ENCODE measurements around the gene ITGA3.

The ITGA3 gene

DNA sequence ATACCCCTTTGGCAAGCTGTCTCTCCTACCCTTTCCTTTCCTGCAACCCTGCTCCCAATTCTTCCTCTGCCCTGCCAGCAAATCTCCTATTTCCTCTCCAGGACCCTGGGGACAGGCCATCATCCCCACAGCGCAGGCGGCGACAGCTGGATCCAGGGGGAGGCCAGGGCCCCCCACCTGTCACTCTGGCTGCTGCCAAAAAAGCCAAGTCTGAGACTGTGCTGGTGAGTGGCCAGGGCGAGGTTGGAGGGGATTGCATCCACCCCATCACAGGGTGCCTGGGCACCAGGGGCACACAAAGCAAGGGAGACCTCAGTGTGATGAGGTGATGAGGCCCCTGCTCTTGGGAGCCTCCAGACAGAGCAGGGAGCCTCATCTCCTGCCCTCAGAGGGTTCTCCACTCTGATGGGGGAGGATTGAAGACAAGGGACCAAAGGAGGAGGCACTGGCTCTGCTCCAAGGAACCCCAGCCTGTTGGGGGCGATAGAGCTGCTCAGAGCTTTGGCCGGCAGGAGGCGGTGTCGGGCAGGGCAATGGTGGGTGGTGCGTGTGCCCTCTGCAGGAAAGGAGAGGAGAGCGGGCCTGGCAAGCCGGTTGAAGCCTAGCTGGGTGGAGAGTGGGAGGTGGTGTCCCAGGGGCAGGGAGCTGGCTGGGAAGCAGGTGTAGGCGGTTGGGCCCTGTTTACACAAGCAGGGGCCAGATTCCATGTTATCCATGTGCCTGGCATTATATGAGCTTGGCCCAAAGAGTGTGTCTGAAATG, 23.6 kb downstream of the ITGA3 start:
- H3K27ac ChIP-seq (ENCODE audit: low read length, poor library complexity, severe bottlenecking): peak overlapping the region; percentile 17
- no peaks in the 10 kb centered on the region for H3K27me3 ChIP-seq (ENCODE audit: control insufficient read depth in 1 of 2, insufficient read depth in 1 of 2, low read length in 2 of 2)
- peaks cover 80 to 89% of the 10 kb centered on the region in 2 experiments for H3K36me3 ChIP-seq (ENCODE audit: control insufficient read depth in 1 of 2, insufficient read depth in 2 of 2, low read depth in 1 of 2, low read length in 2 of 2)
- no peak overlapping the region for H2BK12ac ChIP-seq (ENCODE audit: low read length in 2 of 2)
- no peaks in the 10 kb centered on the region for H3K9me3 ChIP-seq (ENCODE audit: control insufficient read depth, low read length)
- no peak overlapping the region for H4K8ac ChIP-seq (ENCODE audit: low read length)
- no peak overlapping the region for H3K18ac ChIP-seq (ENCODE audit: low read depth in 1 of 2, low read length in 2 of 2)
- no peak overlapping the region for H3K23ac ChIP-seq (ENCODE audit: low read length in 2 of 2)
- H2AFZ ChIP-seq (ENCODE audit: low read depth, low read length): no peak overlapping the region
- no peak overlapping the region for H3K4me2 ChIP-seq (ENCODE audit: low read length, poor library complexity, severe bottlenecking)
- no peak overlapping the region for H3K9ac ChIP-seq (ENCODE audit: low read length)
- H3K4me3 ChIP-seq (ENCODE audit: insufficient read depth in 1 of 2, low read depth in 1 of 2, low read length in 2 of 2): no peak overlapping the region
- H2BK15ac ChIP-seq (ENCODE audit: low read depth, poor library complexity, severe bottlenecking): no peak overlapping the region
- H2BK120ac ChIP-seq (ENCODE audit: low read depth, low read length): no peak overlapping the region
- H2AK5ac ChIP-seq (ENCODE audit: low read length, severe bottlenecking): no peak overlapping the region
- no peak for DNase-seq
- WGBS: 87% methylated on average over 12 of the region's 12 CpGs
- H4K91ac ChIP-seq (ENCODE audit: low read length): no peak overlapping the region
- H3K79me1 ChIP-seq (replicated peaks; ENCODE audit: low read length, poor library complexity, severe bottlenecking): peaks cover 21% of the 10 kb centered on the region
- peaks cover 10% of the 10 kb centered on the region for H3K4me1 ChIP-seq (ENCODE audit: control insufficient read depth, insufficient read depth, low read depth, low read length)
- H3K4ac ChIP-seq (ENCODE audit: low read depth in 1 of 2, low read length in 2 of 2): no peak overlapping the region
- H2BK5ac ChIP-seq (ENCODE audit: low read depth, low read length, poor library complexity, severe bottlenecking): no peak overlapping the region
- no peak overlapping the region for H3K14ac ChIP-seq (ENCODE audit: low read length in 2 of 2)

DNA sequence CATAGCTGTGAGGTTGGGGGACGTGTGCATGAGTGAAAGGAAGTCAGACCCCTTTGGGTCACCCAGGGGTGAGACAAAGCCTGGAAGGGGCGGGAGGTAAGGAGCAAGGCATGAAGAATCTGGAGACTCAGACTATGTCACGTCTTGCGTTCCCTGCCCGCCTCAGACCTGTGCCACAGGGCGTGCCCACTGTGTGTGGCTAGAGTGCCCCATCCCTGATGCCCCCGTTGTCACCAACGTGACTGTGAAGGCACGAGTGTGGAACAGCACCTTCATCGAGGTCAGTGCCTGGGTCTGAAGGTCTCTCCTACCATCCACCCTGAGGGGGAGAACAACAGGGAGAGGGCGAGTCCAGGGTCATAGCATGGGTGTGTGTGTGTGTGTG, 24.2 kb downstream of the ITGA3 start:
- 99% methylated on average over 11 of the region's 11 CpGs for WGBS
- no peak for DNase-seq
- no peaks in the 10 kb centered on the region for H3K27me3 ChIP-seq (ENCODE audit: control insufficient read depth in 1 of 2, insufficient read depth in 1 of 2, low read length in 2 of 2)
- peak overlapping the region; percentile 22 for H4K8ac ChIP-seq (ENCODE audit: low read length)
- H3K14ac ChIP-seq (ENCODE audit: low read length in 2 of 2): no peak overlapping the region
- H3K9me3 ChIP-seq (ENCODE audit: control insufficient read depth, low read length): no peaks in the 10 kb centered on the region
- no peak overlapping the region for H2AFZ ChIP-seq (ENCODE audit: low read depth, low read length)
- peaks cover 21% of the 10 kb centered on the region for H3K79me1 ChIP-seq (replicated peaks; ENCODE audit: low read length, poor library complexity, severe bottlenecking)
- H2BK12ac ChIP-seq (ENCODE audit: low read length in 2 of 2): no peak overlapping the region
- H3K27ac ChIP-seq (ENCODE audit: low read length, poor library complexity, severe bottlenecking): no peak overlapping the region
- peak overlapping the region; percentile 35 for H4K91ac ChIP-seq (ENCODE audit: low read length)
- H2BK5ac ChIP-seq (ENCODE audit: low read depth, low read length, poor library complexity, severe bottlenecking): no peak overlapping the region
- peaks cover 81 to 86% of the 10 kb centered on the region in 2 experiments for H3K36me3 ChIP-seq (ENCODE audit: control insufficient read depth in 1 of 2, insufficient read depth in 2 of 2, low read depth in 1 of 2, low read length in 2 of 2)
- H3K23ac ChIP-seq (ENCODE audit: low read length in 2 of 2): no peak overlapping the region
- H3K4me2 ChIP-seq (ENCODE audit: low read length, poor library complexity, severe bottlenecking): no peak overlapping the region
- no peak overlapping the region for H3K4me3 ChIP-seq (ENCODE audit: insufficient read depth in 1 of 2, low read depth in 1 of 2, low read length in 2 of 2)
- H2BK15ac ChIP-seq (ENCODE audit: low read depth, poor library complexity, severe bottlenecking): peak overlapping the region; percentile 13
- H3K18ac ChIP-seq (ENCODE audit: low read depth in 1 of 2, low read length in 2 of 2): no peak overlapping the region
- no peak overlapping the region for H2AK5ac ChIP-seq (ENCODE audit: low read length, severe bottlenecking)
- H3K4ac ChIP-seq (ENCODE audit: low read depth in 1 of 2, low read length in 2 of 2): no peak overlapping the region
- peaks cover 9% of the 10 kb centered on the region for H3K4me1 ChIP-seq (ENCODE audit: control insufficient read depth, insufficient read depth, low read depth, low read length)
- H2BK120ac ChIP-seq (ENCODE audit: low read depth, low read length): no peak overlapping the region
- H3K9ac ChIP-seq (ENCODE audit: low read length): no peak overlapping the region

DNA sequence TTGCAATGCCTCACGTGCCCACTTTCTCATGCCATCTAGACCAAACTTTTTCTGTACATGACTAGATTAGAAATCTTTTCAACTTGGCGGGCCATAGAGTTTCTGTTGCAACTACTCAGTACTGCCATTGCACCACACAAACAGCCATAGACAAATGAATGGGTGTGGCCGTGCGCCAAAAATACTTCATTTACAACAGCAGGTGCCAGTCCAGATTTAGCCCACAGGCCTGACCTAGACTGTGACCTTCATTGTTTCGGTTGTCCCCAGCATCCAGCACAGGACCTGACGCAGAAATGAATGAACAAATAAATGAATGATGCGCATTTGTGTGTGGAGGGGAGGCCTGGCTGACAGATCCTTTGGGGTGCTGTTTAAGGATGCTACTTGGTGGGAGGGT, 24.9 kb downstream of the ITGA3 start:
- 96% methylated on average over 7 of the region's 7 CpGs for WGBS
- Histone ChIP-seq H2BK5ac (ENCODE audit: low read depth, low read length, poor library complexity, severe bottlenecking) (no peak overlapping the region), H2BK15ac (ENCODE audit: low read depth, poor library complexity, severe bottlenecking) (no peak overlapping the region), H3K36me3 (ENCODE audit: control insufficient read depth in 1 of 2, insufficient read depth in 2 of 2, low read depth in 1 of 2, low read length in 2 of 2) (peaks cover 77 to 79% of the 10 kb centered on the region in 2 experiments), H2BK12ac (ENCODE audit: low read length in 2 of 2) (no peak overlapping the region), H4K91ac (ENCODE audit: low read length) (no peak overlapping the region), H3K18ac (ENCODE audit: low read depth in 1 of 2, low read length in 2 of 2) (no peak overlapping the region), H3K4me2 (ENCODE audit: low read length, poor library complexity, severe bottlenecking) (no peak overlapping the region), H3K27me3 (ENCODE audit: control insufficient read depth in 1 of 2, insufficient read depth in 1 of 2, low read length in 2 of 2) (no peaks in the 10 kb centered on the region), H3K23ac (ENCODE audit: low read length in 2 of 2) (no peak overlapping the region), H3K9me3 (ENCODE audit: control insufficient read depth, low read length) (no peaks in the 10 kb centered on the region), H2AK5ac (ENCODE audit: low read length, severe bottlenecking) (no peak overlapping the region), H3K4ac (ENCODE audit: low read depth in 1 of 2, low read length in 2 of 2) (no peak overlapping the region), H3K9ac (ENCODE audit: low read length) (no peak overlapping the region), H4K8ac (ENCODE audit: low read length) (no peak overlapping the region), H3K27ac (ENCODE audit: low read length, poor library complexity, severe bottlenecking) (no peak overlapping the region), H2AFZ (ENCODE audit: low read depth, low read length) (no peak overlapping the region), H3K79me1 (replicated peaks; ENCODE audit: low read length, poor library complexity, severe bottlenecking) (peaks cover 21% of the 10 kb centered on the region), H3K14ac (ENCODE audit: low read length in 2 of 2) (no peak overlapping the region), H2BK120ac (ENCODE audit: low read depth, low read length) (no peak overlapping the region), H3K4me1 (ENCODE audit: control insufficient read depth, insufficient read depth, low read depth, low read length) (peaks cover 5% of the 10 kb centered on the region), H3K4me3 (ENCODE audit: insufficient read depth in 1 of 2, low read depth in 1 of 2, low read length in 2 of 2) (no peak overlapping the region)
- no peak for DNase-seq

DNA sequence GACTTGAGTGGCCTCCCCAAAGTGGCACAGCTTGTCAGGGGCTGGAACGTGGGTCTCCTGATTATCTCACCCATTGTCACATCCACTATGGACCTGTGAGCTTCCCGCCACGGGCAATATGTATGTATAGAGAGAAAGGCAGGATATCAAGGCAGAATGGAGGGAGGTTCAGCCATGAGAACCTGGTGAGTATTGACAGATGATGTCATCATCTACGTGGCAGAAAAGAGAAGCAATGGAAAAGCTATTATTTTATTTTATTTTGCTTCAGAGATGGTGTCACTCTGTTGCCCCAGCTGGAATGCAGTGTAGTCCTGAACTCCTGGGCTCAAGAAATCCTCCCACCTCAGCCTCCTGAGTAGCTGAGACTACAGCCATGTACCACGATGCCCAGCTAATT, 25.8 kb downstream of the ITGA3 start:
- Histone ChIP-seq H3K9ac (ENCODE audit: low read length) (no peak overlapping the region), H3K18ac (ENCODE audit: low read depth in 1 of 2, low read length in 2 of 2) (no peak overlapping the region), H3K14ac (ENCODE audit: low read length in 2 of 2) (no peak overlapping the region), H3K79me1 (replicated peaks; ENCODE audit: low read length, poor library complexity, severe bottlenecking) (peaks cover 19% of the 10 kb centered on the region), H4K8ac (ENCODE audit: low read length) (no peak overlapping the region), H2BK12ac (ENCODE audit: low read length in 2 of 2) (no peak overlapping the region), H2BK15ac (ENCODE audit: low read depth, poor library complexity, severe bottlenecking) (no peak overlapping the region), H4K91ac (ENCODE audit: low read length) (no peak overlapping the region), H3K36me3 (ENCODE audit: control insufficient read depth in 1 of 2, insufficient read depth in 2 of 2, low read depth in 1 of 2, low read length in 2 of 2) (peaks cover 71 to 72% of the 10 kb centered on the region in 2 experiments), H3K4me3 (ENCODE audit: insufficient read depth in 1 of 2, low read depth in 1 of 2, low read length in 2 of 2) (no peak overlapping the region), H2AK5ac (ENCODE audit: low read length, severe bottlenecking) (no peak overlapping the region), H3K4ac (ENCODE audit: low read depth in 1 of 2, low read length in 2 of 2) (no peak overlapping the region), H2BK5ac (ENCODE audit: low read depth, low read length, poor library complexity, severe bottlenecking) (no peak overlapping the region), H3K4me1 (ENCODE audit: control insufficient read depth, insufficient read depth, low read depth, low read length) (peaks cover 5% of the 10 kb centered on the region), H3K9me3 (ENCODE audit: control insufficient read depth, low read length) (no peaks in the 10 kb centered on the region), H2BK120ac (ENCODE audit: low read depth, low read length) (no peak overlapping the region), H3K27me3 (ENCODE audit: control insufficient read depth in 1 of 2, insufficient read depth in 1 of 2, low read length in 2 of 2) (no peaks in the 10 kb centered on the region), H3K4me2 (ENCODE audit: low read length, poor library complexity, severe bottlenecking) (no peak overlapping the region), H2AFZ (ENCODE audit: low read depth, low read length) (no peak overlapping the region), H3K23ac (ENCODE audit: low read length in 2 of 2) (no peak overlapping the region), H3K27ac (ENCODE audit: low read length, poor library complexity, severe bottlenecking) (no peak overlapping the region)
- no peak for DNase-seq
- WGBS: 90% methylated on average over 4 of the region's 5 CpGs

Measured in mesenchymal stem cell (in vitro differentiated cells and primary cell).